ENCODE data around the gene CACNA1A. TPM values are rescaled to one million over a fixed set of nuclear protein-coding genes. Genes with fewer than 3 reads are reported as not detected.
"Not testable (repeated sequence)": the region's sequence is repeated elsewhere in the genome, so short reads cannot be mapped to it uniquely, and the experiment has no call there.

CACNA1A gene
- total RNA-seq, 1 experiment from 2014 or later: 0.85 TPM

- no peak for TF ChIP-seq CTCF (IDR thresholded peaks at IDR 0.05; ENCODE audit: unreplicated experiment)
- intact Hi-C loops (cut with micrococcal nuclease; ENCODE audit: unreplicated experiment): no loop called here
- Mint-ChIP-seq H3K4me1 (ENCODE audit: low read depth, unreplicated experiment) (peaks cover 4% of the 10 kb centered on the region), H3K27me3 (ENCODE audit: unreplicated experiment) (no peaks in the 10 kb centered on the region), H3K4me3 (ENCODE audit: low read depth, unreplicated experiment) (no peak overlapping the region), H3K9me3 (ENCODE audit: low read depth, unreplicated experiment) (no peaks in the 10 kb centered on the region), H3K36me3 (ENCODE audit: insufficient read depth, unreplicated experiment) (peaks cover 9% of the 10 kb centered on the region), H3K27ac (ENCODE audit: unreplicated experiment) (no peak overlapping the region)
- no TSS peak for BruUV-seq (replicated peaks)
- DNase-seq: no peak
- CTCF ChIA-PET: no interaction called here
Measured at GRCh38 chr19:13207846-13208671, 298.2 kb downstream of the CACNA1A start.

DNA sequence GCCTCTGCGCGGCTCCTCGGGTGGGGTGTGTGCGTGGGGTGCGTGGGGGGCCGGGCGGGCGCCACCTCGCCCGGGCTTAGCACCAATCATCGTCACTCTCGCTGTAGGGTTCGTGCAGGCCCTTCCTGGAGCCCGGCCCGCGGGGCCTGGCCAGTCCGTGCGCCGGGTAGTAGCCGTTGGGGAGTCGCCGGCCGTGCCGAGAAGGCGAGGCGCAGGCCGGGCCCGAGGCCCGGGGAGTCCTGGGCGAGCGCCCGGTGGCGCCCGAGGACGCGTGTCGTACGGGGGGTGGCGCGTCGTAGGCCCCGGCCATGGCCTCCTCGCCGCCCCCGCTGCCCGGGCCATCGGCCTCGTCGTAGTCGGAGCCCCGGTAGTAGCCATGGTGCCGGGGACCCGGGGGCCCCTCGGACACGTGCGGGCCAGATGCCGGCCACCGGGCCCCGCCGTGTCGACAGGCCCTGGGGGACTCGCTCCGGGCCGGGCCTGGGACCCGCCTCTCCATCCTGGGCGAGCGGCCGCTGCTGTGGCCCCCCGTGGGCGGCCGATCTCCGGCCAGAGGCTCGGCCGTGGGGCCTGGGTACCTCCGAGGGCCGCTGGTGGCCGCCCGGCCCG is 298.9 kb downstream of the CACNA1A start:
- H3K4me3 Mint-ChIP-seq (ENCODE audit: low read depth, unreplicated experiment): no peak overlapping the region
- no peak overlapping the region for H3K27ac Mint-ChIP-seq (ENCODE audit: unreplicated experiment)
- no peaks in the 10 kb centered on the region for H3K9me3 Mint-ChIP-seq (ENCODE audit: low read depth, unreplicated experiment)
- no TSS peak for BruUV-seq (replicated peaks)
- CTCF ChIA-PET: no interaction called here
- DNase-seq: no peak
- H3K4me1 Mint-ChIP-seq (ENCODE audit: low read depth, unreplicated experiment): no peaks in the 10 kb centered on the region
- no peak for TF ChIP-seq CTCF (IDR thresholded peaks at IDR 0.05; ENCODE audit: unreplicated experiment)
- H3K27me3 Mint-ChIP-seq (ENCODE audit: unreplicated experiment): no peaks in the 10 kb centered on the region
- H3K36me3 Mint-ChIP-seq (ENCODE audit: insufficient read depth, unreplicated experiment): peaks cover 4% of the 10 kb centered on the region
- intact Hi-C loops (cut with micrococcal nuclease; ENCODE audit: unreplicated experiment): no loop called here

- DNase-seq: no peak
- H3K9me3 Mint-ChIP-seq (ENCODE audit: low read depth, unreplicated experiment): no peaks in the 10 kb centered on the region
- BruUV-seq (replicated peaks): no TSS peak
- H3K36me3 Mint-ChIP-seq (ENCODE audit: insufficient read depth, unreplicated experiment): peaks cover 4% of the 10 kb centered on the region
- no peak overlapping the region for H3K4me3 Mint-ChIP-seq (ENCODE audit: low read depth, unreplicated experiment)
- CTCF ChIA-PET: no interaction called here
- no peaks in the 10 kb centered on the region for H3K4me1 Mint-ChIP-seq (ENCODE audit: low read depth, unreplicated experiment)
- TF ChIP-seq CTCF (IDR thresholded peaks at IDR 0.05; ENCODE audit: unreplicated experiment): no peak
- H3K27me3 Mint-ChIP-seq (ENCODE audit: unreplicated experiment): no peaks in the 10 kb centered on the region
- H3K27ac Mint-ChIP-seq (ENCODE audit: unreplicated experiment): no peak overlapping the region
- intact Hi-C loops (cut with micrococcal nuclease; ENCODE audit: unreplicated experiment): no loop called here
Measured at GRCh38 chr19:13206587-13206986, 299.7 kb downstream of the CACNA1A start.

GRCh38 chr19:13202112-13202511 is 304.2 kb downstream of the CACNA1A start:
- DNase-seq; H3K4me3 Mint-ChIP-seq (ENCODE audit: low read depth, unreplicated experiment); intact Hi-C loops (cut with micrococcal nuclease; ENCODE audit: unreplicated experiment); H3K27me3 Mint-ChIP-seq (ENCODE audit: unreplicated experiment); CTCF ChIA-PET; H3K9me3 Mint-ChIP-seq (ENCODE audit: low read depth, unreplicated experiment); H3K4me1 Mint-ChIP-seq (ENCODE audit: low read depth, unreplicated experiment); H3K36me3 Mint-ChIP-seq (ENCODE audit: insufficient read depth, unreplicated experiment); BruUV-seq (replicated peaks); H3K27ac Mint-ChIP-seq (ENCODE audit: unreplicated experiment): not testable (repeated sequence)

DNA sequence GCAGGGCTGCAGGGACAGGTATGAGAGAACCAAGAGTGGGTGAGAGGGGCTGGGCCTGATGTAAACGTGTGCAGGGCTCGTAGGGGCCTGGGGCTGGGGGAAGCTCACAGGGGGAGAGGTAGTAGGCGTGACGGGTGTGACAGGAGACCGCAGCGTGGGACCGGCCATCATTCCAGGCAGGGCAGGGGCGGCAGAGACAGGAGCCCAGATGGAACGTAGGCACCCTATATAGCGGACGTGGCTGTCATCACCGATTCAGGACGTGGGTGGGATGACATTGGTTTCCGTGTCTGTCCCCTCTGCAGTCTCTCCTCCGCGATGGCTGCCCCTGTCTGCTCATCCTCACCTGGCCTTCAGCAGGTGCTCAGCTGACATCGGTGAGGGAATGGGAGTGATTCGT is 307.6 kb downstream of the CACNA1A start:
- intact Hi-C loops (cut with micrococcal nuclease; ENCODE audit: unreplicated experiment): no loop called here
- H3K4me1 Mint-ChIP-seq (ENCODE audit: low read depth, unreplicated experiment): peaks cover 11% of the 10 kb centered on the region
- no peak for DNase-seq
- peaks cover 9% of the 10 kb centered on the region for H3K36me3 Mint-ChIP-seq (ENCODE audit: insufficient read depth, unreplicated experiment)
- no TSS peak for BruUV-seq (replicated peaks)
- no peak overlapping the region for H3K4me3 Mint-ChIP-seq (ENCODE audit: low read depth, unreplicated experiment)
- no peaks in the 10 kb centered on the region for H3K27me3 Mint-ChIP-seq (ENCODE audit: unreplicated experiment)
- CTCF ChIA-PET: no interaction called here
- no peak for TF ChIP-seq CTCF (IDR thresholded peaks at IDR 0.05; ENCODE audit: unreplicated experiment)
- no peak overlapping the region for H3K27ac Mint-ChIP-seq (ENCODE audit: unreplicated experiment)
- H3K9me3 Mint-ChIP-seq (ENCODE audit: low read depth, unreplicated experiment): no peaks in the 10 kb centered on the region
